Mesodermal cell (in vitro differentiated cells): Measurements from ENCODE around the gene TPK1.

Experiments
- H3K27ac ChIP-seq: 2 replicates; pipeline ENCODE4 v1.7.0; 2013; ENCODE audit warnings: mild to moderate bottlenecking, low read depth, low read length, moderate library complexity; ENCODE audit not compliant: severe bottlenecking
- H3K36me3 ChIP-seq: 2 replicates; pipeline ENCODE4 v1.7.1; 2013; ENCODE audit warnings: mild to moderate bottlenecking, low read length, moderate library complexity; ENCODE audit not compliant: control insufficient read depth, insufficient read depth
- H3K4me1 ChIP-seq: one replicate; pipeline ENCODE4 v1.7.1; 2013; ENCODE audit warnings: mild to moderate bottlenecking, low read length; ENCODE audit not compliant: insufficient read depth, control insufficient read depth, poor library complexity, severe bottlenecking
- H3K4me3 ChIP-seq: 2 replicates; pipeline ENCODE4 v1.7.0; 2013; ENCODE audit warnings: low read length, control low read depth, mild to moderate bottlenecking; ENCODE audit not compliant: insufficient read depth, poor library complexity, severe bottlenecking; ENCODE audit errors: extremely low read depth
- H3K9me3 ChIP-seq: 2 replicates; pipeline ENCODE4 v1.7.1; 2013; ENCODE audit warnings: mild to moderate bottlenecking, low read length, moderate library complexity; ENCODE audit not compliant: control insufficient read depth
- WGBS, 2 experiments: methylation state at CpG; one replicate each; pipeline ENCODE4 v1.1.5; 2013; ENCODE audit warnings: missing lambda C conversion rate in 2 of 2; ENCODE audit not compliant: insufficient coverage in 2 of 2; 5-methylcytosine and 5-hydroxymethylcytosine counted together

TPK1 gene

GRCh38 chr7:144824360-144824759, 11.5 kb downstream of the TPK1 start:
- H3K27ac ChIP-seq = no peak overlapping the region
- no peaks in the 10 kb centered on the region for H3K9me3 ChIP-seq
- H3K4me3 ChIP-seq = no peak overlapping the region
- no peaks in the 10 kb centered on the region for H3K36me3 ChIP-seq
- no peaks in the 10 kb centered on the region for H3K4me1 ChIP-seq
- WGBS, 2 experiments = no CpG with 5 or more reads among the region's 3 CpGs

- Histone ChIP-seq H3K27ac (no peak overlapping the region), H3K9me3 (no peaks in the 10 kb centered on the region), H3K4me1 (no peaks in the 10 kb centered on the region), H3K36me3 (no peaks in the 10 kb centered on the region), H3K4me3 (no peak overlapping the region)
- 89 to 100% methylated on average over 2 of the region's 3 CpGs for WGBS, 2 experiments
These were observed 13.6 kb downstream of the TPK1 start for GRCh38 chr7:144822223-144822622.

- Histone ChIP-seq H3K4me1 (no peaks in the 10 kb centered on the region), H3K36me3 (no peaks in the 10 kb centered on the region), H3K9me3 (no peaks in the 10 kb centered on the region), H3K27ac (no peak overlapping the region), H3K4me3 (no peak overlapping the region)
- 92 to 94% methylated on average over 2 of the region's 4 CpGs for WGBS, 2 experiments
These were observed 14.8 kb downstream of the TPK1 start for GRCh38 chr7:144821067-144821466.

GRCh38 chr7:144820552-144820951, 15.3 kb downstream of the TPK1 start:
- Histone ChIP-seq H3K36me3 (no peaks in the 10 kb centered on the region), H3K4me3 (no peak overlapping the region), H3K27ac (no peak overlapping the region)

GRCh38 chr7:144819566-144819965, 16.3 kb downstream of the TPK1 start:
- Histone ChIP-seq H3K4me1 (no peaks in the 10 kb centered on the region), H3K9me3 (no peaks in the 10 kb centered on the region), H3K36me3 (no peaks in the 10 kb centered on the region), H3K4me3 (no peak overlapping the region), H3K27ac (no peak overlapping the region)
- 83% methylated on average over 1 of the region's 1 CpG; no CpG with 5 or more reads in 1 of the 2 experiments for WGBS, 2 experiments

More at GRCh38 chr7:144820552-144820951, 15.3 kb downstream of the TPK1 start:
- Histone ChIP-seq H3K9me3 (no peaks in the 10 kb centered on the region), H3K4me1 (no peaks in the 10 kb centered on the region)

- Histone ChIP-seq H3K4me3 (no peak overlapping the region), H3K27ac (no peak overlapping the region), H3K4me1 (no peaks in the 10 kb centered on the region), H3K9me3 (no peaks in the 10 kb centered on the region), H3K36me3 (no peaks in the 10 kb centered on the region)
- 75 to 83% methylated on average over 2 to 3 of the region's 4 CpGs for WGBS, 2 experiments
These were observed 17.3 kb downstream of the TPK1 start for GRCh38 chr7:144818511-144818910.

GRCh38 chr7:144817001-144817400, 18.9 kb downstream of the TPK1 start:
- Histone ChIP-seq H3K36me3 (no peaks in the 10 kb centered on the region), H3K9me3 (no peaks in the 10 kb centered on the region), H3K4me1 (no peaks in the 10 kb centered on the region), H3K27ac (no peak overlapping the region), H3K4me3 (no peak overlapping the region)
- 83 to 100% methylated on average over 1 to 2 of the region's 3 CpGs for WGBS, 2 experiments

- H3K27ac ChIP-seq = no peak overlapping the region
- H3K9me3 ChIP-seq = no peaks in the 10 kb centered on the region
- no peak overlapping the region for H3K4me3 ChIP-seq
- 90 to 100% methylated on average over 1 of the region's 1 CpG for WGBS, 2 experiments
- H3K36me3 ChIP-seq = no peaks in the 10 kb centered on the region
- no peaks in the 10 kb centered on the region for H3K4me1 ChIP-seq
These were observed 21.6 kb downstream of the TPK1 start for GRCh38 chr7:144814299-144814698.

- Histone ChIP-seq H3K36me3 (no peaks in the 10 kb centered on the region), H3K9me3 (no peaks in the 10 kb centered on the region), H3K27ac (no peak overlapping the region), H3K4me3 (no peak overlapping the region), H3K4me1 (no peaks in the 10 kb centered on the region)
- no CpG with 5 or more reads among the region's 5 CpGs for WGBS, 2 experiments
These were observed 23.2 kb downstream of the TPK1 start for GRCh38 chr7:144812379-144813283.

- H3K36me3 ChIP-seq = no peaks in the 10 kb centered on the region
- no peaks in the 10 kb centered on the region for H3K4me1 ChIP-seq
- WGBS, 2 experiments = 80% methylated on average over 1 of the region's 5 CpGs; no CpG with 5 or more reads in 1 of the 2 experiments
- no peak overlapping the region for H3K4me3 ChIP-seq
- no peak overlapping the region for H3K27ac ChIP-seq
- no peaks in the 10 kb centered on the region for H3K9me3 ChIP-seq
These were observed 30.1 kb downstream of the TPK1 start for GRCh38 chr7:144805627-144806239.
